GM19468 (cell line): ENCODE data around the gene NTRK2.

Source experiments
- ATAC-seq: cut with Tn5 transposase; IDR thresholded peaks from one replicate; pipeline ENCODE4 v1.9.1; 2021; ENCODE audit warnings: mild to moderate bottlenecking, moderate library complexity, moderate number of reproducible peaks; ENCODE audit not compliant: unreplicated experiment; ENCODE audit errors: extremely low read depth

The NTRK2 gene

GRCh38 chr9:84772511-84772910, 103.0 kb downstream of the NTRK2 start:
- no peak for ATAC-seq

GRCh38 chr9:84773022-84773421, 103.5 kb downstream of the NTRK2 start:
- no peak for ATAC-seq

- no peak for ATAC-seq
Observed at GRCh38 chr9:84775056-84775643, 105.6 kb downstream of the NTRK2 start.

GRCh38 chr9:84778570-84778969, 109.0 kb downstream of the NTRK2 start:
- ATAC-seq = no peak

- ATAC-seq = no peak
Observed at GRCh38 chr9:84779883-84780282, 110.4 kb downstream of the NTRK2 start.

GRCh38 chr9:84780385-84780784, 110.9 kb downstream of the NTRK2 start:
- no peak for ATAC-seq

- ATAC-seq = no peak
Observed at GRCh38 chr9:84781458-84781857, 111.9 kb downstream of the NTRK2 start.

GRCh38 chr9:84781931-84782866, 112.7 kb downstream of the NTRK2 start:
- no peak for ATAC-seq

GRCh38 chr9:84785792-84786547, 116.4 kb downstream of the NTRK2 start:
- ATAC-seq = no peak

- no peak for ATAC-seq
Observed at GRCh38 chr9:84788803-84789462, 119.4 kb downstream of the NTRK2 start.

- ATAC-seq = no peak
Observed at GRCh38 chr9:84789463-84789830, 119.9 kb downstream of the NTRK2 start.

GRCh38 chr9:84791643-84792042, 122.1 kb downstream of the NTRK2 start:
- ATAC-seq = no peak

- no peak for ATAC-seq
Observed at GRCh38 chr9:84793251-84793650, 123.7 kb downstream of the NTRK2 start.

- no peak for ATAC-seq
Observed at GRCh38 chr9:84794981-84795637, 125.6 kb downstream of the NTRK2 start.

GRCh38 chr9:84796404-84796803, 126.9 kb downstream of the NTRK2 start:
- no peak for ATAC-seq

GRCh38 chr9:84799251-84799650, 129.7 kb downstream of the NTRK2 start:
- no peak for ATAC-seq

- ATAC-seq = no peak
Observed at GRCh38 chr9:84804951-84805694, 135.6 kb downstream of the NTRK2 start.

GRCh38 chr9:84807431-84807830, 137.9 kb downstream of the NTRK2 start:
- ATAC-seq = no peak

- ATAC-seq = no peak
Observed at GRCh38 chr9:84807870-84808390, 138.4 kb downstream of the NTRK2 start.
